Thyroid gland (tissue), 4 donors: ENCODE results near the gene MRPL48.

Source experiments
- CTCF ChIP-seq, 6 experiments: fragments of 200-600 bp in 3 of 6; fragments of 450-650 bp in 3 of 6; sonication (generic) in 3 of 6; IDR thresholded peaks; one replicate each; pipeline ENCODE4 v1.5.1; 2016 to 2019; ENCODE audit warnings: antibody characterized with exemption in 6 of 6, mild to moderate bottlenecking in 2 of 6, inconsistent platforms in 1 of 6, moderate library complexity in 1 of 6
- POLR2A ChIP-seq, 2 donors: fragments of 450-650 bp; IDR thresholded peaks; one replicate each; pipeline ENCODE4 v1.6.1; 2017; ENCODE audit warnings: antibody characterized with exemption in 2 of 2, mild to moderate bottlenecking in 2 of 2, moderate library complexity in 1 of 2

DNA sequence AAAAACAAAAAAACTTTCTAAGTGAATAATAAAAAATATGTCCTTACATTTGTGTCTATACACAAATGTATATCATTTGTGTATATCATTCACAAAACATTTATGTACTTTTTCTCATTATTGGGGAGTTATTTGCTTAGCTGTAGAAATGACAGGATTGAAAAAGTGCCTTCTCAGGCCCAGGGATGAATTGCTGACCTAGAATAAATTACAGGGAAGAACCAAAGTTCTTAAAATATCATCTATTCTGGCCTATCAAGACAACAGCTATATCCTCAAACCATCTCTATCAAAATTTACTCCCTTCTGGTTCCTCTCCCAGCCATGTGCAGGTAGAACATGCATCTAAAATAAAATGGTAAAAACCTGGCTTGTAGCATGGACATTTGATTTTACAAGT, 24.9 kb upstream of the MRPL48 start:
- TF ChIP-seq CTCF (IDR thresholded peaks at IDR 0.05) = no peak
- TF ChIP-seq POLR2A (IDR thresholded peaks at IDR 0.05) = no peak
